Measurements from ENCODE around the gene TEX29.

The TEX29 gene

DNA sequence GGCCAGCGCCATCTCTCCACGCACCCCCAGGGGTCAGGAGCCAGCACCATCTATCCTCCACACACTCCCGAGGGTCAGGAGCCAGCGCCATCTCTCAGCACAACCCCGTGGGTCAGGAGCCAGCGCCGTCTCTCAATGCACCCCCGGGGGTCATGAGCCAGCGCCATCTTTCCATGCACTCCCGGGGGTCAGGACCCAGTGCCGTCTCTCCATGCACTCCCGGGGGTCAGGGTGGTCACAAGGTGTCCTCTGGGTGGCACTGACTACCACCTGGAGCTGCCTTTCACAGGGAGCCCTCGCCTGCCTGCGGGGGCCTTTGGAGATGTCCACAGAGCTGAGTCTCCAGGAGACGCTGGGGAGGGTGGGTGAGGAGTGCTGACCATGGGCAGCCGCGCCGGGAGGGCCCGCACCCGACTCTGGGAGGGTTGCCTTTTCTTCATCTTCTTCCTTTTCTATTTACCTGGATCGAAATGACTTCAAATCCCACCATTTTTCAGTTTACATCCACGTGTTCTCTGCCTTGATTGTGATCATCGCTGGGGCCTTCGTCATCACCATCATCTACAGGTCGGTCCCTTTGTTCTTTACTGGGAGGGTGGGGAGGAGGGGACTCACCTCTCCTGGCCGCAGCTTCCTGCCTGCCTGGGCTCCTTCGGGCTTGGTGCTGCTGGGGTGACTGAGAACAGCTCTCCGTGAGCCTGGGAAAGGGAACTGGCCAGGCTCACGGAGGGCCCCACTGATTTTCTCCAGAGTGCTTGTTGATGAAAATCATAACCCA, 19.1 kb downstream of the TEX29 start:
- no peak for DNase-seq (ENCODE audit: low read depth in 3 of 3)

DNA sequence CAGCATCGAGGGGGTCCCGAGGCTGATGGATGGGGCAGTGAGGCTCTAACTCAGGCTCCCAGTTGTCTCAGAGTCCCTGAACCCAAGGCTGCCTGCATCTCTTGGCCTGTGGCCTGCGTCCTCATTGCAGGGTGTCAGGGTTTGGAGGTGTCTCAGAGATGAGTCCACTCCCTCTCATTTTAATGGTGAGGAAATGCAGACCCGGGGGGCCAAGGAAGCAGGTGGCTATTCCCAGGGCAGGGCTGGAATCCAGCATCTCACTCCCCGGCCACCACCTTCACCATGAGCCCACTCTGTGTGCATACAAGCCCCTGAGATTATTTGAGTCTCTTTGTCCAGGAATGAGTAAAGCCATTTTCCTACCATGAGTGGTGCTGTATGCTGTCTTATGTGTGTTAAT, 21.4 kb downstream of the TEX29 start:
- no peak for DNase-seq (ENCODE audit: low read depth in 3 of 3)

DNA sequence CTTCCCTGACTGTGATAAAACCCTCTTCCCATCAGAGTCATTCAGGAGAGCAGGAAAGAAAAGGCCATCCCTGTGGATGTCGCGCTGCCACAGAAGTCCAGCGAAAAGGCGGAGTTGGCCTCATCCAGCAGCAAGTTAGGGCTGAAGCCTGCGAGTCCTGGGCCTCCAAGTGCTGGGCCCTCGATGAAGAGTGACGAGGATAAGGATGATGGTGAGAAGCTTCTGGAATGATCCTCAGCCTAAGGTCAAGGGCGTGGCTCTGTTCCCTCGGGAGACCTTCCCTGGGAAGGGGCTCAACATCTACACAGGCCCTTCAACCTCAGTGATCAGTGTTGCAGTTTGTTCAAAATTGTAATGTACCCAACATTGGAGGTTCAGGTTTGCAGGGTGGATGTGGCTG, 22.3 kb downstream of the TEX29 start:
- DNase-seq (ENCODE audit: low read depth in 3 of 3) = no peak

DNA sequence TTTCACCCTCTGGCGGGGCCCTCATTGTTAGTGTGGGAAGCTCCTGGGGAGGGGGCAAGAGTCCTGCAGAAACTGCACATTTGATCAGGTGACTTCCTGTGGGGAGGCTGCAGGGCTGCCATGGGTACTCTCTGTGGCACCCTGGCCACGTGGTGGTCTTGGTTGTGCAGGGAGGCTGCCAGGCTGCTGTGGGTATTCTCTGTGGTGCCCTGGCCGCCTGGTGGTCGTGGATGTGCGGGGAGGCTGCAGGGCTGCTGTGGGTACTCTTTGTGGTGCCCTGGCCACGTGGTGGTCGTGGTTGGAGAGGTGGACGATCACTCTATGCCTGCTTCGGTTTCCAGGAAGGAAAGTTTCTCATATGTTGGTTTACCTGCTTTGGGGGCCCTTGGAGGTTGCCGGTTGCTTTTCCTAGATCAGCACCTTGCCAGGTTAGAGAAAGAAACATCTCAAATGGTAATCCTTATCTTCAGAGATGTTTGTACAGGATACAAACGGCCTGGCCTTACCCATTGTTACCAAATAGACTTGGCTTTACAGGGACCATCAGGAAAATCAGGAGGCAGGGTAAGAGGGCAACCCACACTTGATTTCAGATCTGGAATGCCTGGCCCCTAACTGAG, 22.9 kb downstream of the TEX29 start:
- no peak for DNase-seq (ENCODE audit: low read depth in 3 of 3)

DNA sequence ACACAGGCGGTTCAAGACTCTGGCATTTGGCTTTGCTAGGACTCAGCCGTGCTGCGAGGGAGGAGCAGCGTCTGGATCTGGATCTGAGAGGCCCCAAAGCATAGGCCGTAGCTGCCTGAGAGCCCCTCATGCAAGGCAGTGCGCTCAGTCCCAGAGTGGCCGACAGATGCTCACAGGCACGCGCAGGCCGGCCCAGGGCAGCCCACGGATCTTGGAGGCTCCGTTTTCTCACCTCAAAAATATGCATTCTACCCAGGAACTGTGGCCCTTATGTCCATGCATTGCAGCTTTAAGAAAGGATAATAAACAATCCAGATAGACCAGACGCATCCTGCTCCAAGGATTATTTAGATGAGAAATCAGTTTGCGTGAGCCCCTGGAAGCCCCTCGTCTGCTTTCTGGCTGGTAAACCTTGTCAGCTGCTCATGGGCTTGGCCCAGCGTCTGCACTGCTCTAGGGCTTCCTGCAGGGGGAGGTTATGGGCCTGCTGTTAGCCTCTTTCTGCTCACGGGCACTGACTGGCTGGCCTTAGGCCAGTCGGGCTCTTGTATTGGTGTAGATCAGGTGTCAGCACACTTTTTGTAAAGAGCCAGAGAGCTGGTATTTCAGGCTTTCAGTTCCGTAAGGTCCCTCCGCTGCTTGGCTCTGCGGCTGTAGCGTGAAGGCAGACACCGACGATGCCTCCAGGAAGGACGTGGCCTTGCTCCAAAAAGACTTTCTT, 24.2 kb downstream of the TEX29 start:
- DNase-seq (ENCODE audit: low read depth in 3 of 3) = no peak

DNA sequence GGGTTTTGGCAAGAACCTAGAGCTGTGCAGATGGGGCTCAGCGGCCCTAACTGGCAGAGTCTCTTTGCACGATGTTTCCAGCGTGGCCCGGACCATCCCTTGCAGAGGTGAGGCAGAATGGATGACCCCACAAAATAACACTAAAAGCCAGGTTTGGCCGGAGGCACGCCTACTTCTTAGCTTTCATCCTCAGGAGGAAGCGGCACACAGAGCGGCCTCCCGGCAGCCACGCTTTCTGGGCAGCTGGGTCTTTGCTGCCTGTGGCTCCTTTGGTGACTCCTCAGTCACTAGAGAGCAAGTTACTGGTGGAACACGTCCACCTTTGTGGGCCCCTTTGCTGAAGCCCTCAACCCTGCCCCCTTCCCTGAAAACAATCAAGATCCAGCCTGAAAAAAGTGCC, 25.2 kb downstream of the TEX29 start:
- no peak for DNase-seq (ENCODE audit: low read depth in 3 of 3)

DNA sequence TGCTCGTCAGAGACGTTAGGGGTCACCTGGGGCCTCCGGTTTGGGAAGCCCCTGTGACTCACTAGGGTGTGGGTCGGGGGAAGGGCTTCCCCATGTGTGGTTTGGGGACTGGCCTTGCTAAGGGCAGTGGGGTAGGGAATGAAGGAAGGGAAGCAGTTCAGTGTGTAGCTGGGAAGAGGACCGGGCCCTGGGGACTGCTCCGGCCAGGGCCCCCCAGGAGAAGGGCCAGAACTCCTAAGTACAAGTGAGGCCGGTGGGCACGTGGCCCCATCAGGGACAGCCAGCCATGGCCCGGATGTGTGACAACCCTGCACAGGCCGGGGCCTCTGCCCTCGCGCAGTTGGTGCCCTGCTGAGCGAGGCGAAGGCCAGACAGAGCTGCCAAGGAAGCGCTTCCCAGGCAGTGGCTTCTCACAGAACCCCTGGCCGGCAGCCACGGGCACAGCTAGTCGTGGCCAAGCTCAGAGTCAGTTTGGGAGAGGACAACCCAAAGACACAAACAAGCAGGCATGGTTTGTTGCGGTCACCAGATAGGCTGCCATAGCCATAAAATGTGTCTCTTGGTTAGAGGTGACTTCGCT, 25.7 kb downstream of the TEX29 start:
- no peak for DNase-seq (ENCODE audit: low read depth in 3 of 3)

DNA sequence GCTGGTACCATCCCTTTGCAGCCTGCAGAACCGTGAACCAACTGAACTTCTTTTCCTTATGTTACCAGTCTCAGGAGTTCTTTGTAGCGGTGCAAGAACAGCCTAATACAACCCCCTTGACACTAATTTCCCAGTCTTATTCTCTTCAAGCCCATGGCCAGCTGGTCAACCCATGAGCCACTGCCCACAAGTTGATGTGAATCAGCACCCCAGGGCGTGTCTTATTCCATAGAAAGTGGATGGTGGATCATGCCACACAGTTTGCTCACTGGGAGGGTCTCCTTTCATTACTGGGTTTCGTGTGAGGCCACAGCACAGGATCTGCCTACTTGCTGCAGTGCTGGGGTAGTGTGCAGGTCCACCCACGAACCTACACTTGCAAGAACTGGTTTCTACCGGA, 27.0 kb downstream of the TEX29 start:
- no peak for DNase-seq (ENCODE audit: low read depth in 3 of 3)

DNA sequence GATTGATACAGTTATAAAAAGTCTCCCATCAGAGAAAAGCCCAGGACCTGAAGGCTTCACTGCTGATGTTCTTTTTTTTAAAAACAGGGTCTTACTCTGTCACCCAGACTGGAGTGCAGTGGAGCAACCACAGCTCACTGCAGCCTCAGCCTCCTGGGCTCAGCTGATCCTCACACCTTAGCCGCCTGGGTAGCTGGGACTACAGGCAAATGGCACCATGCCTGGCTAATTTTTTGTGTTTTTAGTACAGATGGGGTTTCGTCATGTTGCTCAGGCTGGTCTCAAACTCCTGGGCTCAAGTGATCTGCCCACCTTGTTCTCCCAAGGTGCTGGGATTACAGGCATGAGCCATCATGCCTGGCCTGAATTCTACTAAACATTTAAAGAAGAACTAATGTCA, 33.1 kb downstream of the TEX29 start:
- no peak for DNase-seq (ENCODE audit: low read depth in 3 of 3)

DNA sequence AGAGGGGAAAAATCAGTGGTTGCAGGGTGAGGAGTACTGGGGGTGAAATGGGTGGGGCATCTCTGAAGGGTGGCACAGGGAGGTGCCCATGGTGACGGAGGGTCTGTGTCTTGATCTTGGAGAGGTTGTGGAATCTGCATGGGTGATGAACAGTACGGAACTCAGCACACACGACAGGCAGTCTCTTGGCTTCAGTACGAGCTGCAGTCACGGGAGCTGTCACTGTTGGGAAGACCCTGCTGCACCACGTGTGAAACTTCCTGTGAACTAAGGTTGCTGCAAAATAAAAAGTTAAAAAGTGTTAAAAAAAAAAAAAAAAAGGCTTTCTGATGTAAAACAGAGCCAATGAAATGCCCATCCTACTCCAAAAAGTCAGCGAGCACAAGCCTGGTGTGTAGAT, 34.3 kb downstream of the TEX29 start:
- no peak for DNase-seq (ENCODE audit: low read depth in 3 of 3)

DNA sequence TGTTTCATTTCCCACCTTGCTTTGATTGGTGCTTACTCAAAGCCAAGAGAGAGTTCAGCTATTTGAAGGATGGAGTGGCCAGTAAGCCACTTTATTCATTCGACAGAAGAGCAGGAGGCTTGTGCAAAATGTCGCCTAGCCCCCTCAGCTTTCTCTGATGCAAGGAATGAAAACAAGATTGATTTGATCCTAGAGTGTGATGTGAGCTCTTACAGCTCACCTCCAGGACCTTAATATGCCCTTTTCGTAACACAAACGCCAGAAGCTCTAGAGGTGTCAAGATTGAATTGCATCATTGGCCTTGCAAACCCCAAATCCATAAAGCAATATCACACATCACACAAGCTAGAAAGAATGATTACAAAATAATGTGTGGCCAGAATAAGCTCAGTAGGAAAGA, 36.4 kb downstream of the TEX29 start:
- no peak for DNase-seq (ENCODE audit: low read depth in 3 of 3)

DNA sequence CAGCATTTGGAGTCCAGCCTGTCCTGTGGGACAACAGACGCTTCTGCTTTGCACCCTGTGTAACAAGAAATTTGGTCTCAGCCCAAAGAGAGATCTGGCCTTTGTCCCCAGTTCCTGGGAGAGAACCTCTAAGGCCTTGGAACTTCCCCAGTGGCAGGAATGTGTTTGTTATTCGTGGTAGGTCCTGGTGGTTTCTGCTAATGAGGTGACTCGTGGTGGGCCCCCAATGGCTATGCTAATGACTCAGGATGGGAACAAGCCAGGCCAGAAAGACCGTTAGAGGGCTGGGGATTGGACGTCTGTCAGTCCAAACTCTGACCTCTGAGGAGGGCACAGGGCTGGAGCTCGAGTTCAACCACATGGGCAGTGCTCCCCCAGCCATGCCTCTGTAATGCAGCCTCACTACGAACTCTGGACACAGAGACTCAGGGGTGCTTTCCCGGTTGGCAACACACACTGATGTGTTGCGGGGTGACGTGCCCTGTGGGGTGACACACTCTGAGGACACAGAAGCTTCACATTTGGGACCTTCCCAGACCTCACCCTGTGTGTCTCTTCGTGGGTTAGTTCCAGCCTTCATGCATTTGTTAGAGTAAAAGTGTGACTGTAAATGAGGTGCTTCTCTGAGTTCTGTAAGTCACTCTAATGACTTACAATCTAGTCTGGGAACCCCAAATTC, 38.9 kb downstream of the TEX29 start:
- DNase-seq (ENCODE audit: low read depth in 3 of 3) = no peak

DNA sequence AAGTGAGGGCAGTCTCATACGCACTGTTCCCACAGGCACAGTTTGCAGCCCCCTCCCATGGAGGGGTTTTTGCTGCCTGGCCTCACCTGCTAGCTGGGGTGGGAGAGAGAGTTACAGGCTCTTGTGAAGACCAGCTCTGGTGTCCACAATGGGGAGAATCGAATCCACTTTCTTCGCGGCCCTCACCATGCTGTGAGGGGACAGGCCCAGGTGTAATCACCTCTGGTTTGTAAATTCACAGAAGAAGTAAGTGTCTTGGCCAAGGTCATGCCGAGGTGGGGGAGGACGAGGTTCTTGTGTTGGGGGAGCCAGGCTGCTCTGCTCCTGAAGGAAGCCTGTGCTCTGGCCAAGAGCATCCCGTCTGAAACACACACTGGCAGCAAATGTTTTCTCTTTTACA, 39.5 kb downstream of the TEX29 start:
- no peak for DNase-seq (ENCODE audit: low read depth in 3 of 3)

DNA sequence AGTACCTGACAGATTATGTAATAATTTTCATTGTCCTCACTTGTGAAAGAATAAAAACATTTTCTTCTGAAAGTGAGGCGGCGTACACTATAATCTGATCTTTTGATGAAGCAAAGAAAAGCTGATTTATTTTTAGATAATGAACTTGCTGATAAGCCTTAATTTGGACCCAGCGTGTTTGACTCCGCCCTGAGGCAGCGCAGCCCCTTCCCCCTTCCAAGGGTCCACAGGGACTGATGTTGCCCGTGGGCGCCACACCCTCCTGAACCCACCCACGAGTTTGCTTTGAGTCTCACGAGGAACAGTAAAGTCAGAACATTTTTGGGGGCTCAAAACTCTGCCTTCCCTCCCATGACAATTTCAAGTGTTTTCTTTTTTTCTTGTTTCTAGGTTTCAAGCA, 40.0 kb downstream of the TEX29 start:
- no peak for DNase-seq (ENCODE audit: low read depth in 3 of 3)

DNA sequence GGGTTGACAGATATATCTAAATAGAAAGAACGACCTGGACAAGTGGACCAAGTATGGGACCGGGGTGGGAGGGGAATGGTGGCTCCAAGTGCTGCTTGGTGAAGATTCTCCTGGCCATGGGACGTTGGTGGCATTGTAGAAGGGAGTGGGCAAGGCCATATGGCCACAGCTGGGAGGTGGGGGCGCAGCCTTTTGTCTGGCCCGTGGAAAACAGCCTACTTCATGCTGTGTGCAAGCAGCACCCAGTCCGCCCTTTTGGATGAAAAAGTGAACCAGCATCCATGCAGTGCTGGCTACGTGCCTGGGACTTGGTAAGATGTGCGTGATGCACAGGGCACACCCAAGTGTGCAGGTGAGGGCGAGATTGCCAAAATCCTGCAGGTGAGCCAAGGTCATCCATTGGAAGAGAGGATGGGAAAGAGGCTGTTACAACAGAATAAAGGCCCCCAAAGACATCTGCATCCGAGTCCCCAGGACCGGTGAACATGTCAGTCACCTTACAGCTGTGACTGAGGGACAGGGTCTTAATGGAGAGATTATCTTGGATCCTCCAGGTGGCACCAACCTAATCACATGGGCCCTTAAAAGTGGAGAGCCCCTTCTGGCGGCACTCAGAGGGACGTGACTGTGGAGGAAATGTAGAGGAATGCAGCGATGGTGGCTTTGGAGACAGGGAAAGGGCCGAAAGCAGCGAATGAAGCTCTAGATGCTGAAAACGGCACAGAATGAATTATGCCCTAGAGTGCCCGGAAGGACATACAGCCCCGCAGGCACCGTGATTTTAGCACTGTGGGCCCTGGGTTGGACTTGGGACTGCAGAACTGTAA, 40.8 kb downstream of the TEX29 start:
- DNase-seq (ENCODE audit: low read depth in 3 of 3) = no peak

DNA sequence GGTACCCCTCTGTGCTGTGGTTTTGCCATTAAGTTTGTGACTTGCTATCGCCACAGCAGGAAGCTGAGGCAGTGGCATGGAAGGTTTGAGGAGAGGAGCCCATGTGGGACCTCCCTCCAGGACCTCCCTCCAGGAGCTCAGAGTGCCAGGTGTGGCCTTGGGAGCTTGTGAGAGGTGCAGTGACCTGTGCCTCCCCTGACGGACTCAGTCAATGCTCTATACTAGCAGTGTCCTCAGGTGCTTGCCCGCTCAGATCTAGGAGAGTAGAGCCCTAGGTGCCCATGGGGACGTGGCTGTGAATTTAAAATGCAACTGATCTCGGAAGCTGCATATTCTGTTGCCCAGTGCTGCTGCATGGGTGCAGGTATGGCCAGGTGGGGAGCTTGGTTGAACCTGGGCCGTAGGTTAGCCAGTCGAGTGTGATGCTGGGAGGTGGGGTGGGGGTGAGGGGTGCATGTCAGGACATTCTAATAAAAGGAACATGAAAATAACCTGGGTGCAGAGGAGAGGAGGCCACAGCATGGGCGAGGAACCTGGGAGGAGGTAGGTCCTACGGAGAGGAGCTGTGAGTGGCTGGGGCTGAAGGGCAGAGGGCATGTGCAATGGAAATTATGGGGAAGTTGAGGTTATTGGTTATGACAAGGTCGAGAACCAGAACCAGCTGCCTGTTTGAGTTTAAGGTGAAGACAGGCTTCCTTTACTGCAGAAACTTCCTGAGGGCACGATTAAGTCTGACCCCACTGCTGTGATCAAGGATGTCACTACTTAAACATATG, 41.6 kb downstream of the TEX29 start:
- no peak for DNase-seq (ENCODE audit: low read depth in 3 of 3)

DNA sequence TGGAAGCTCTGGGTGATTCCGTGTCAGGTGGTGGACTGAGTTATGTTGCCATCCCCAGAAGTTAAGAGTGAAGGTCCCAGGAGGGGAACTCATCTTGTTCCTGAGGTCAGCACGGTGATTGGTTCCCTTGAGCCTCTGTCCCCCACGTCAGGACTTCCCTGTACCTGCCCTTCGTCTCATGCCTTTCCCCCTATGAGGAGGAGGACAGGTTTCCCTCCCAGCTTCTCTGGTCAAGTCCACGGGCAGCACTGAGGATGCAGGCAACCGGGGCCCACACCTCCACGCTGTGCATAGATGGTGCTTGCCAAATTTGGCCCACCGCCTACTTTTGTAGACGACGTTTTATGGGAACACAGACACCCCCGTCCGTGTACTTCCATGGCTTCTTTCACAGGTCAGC, 42.7 kb downstream of the TEX29 start:
- no peak for DNase-seq (ENCODE audit: low read depth in 3 of 3)

DNA sequence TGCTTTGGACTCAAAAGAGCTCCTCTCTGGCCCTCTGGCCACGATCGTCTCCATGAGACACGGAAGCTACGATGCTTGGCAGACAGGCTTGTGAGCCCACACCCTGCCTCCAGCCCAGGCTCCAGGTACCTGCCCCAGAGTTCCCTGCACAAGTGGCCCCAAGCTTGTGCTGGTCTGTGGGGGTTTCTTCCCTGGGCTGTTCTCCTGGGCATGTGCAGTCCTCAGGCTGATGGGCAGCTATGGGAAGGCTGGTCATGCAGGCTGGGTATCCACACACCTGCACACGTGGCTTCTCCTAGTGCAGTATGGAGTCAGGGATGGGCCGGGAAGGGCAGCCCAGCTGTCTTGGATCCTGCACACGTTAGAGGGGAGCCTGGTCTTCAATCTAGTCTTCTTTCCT, 43.1 kb downstream of the TEX29 start:
- DNase-seq (ENCODE audit: low read depth in 3 of 3) = no peak

DNA sequence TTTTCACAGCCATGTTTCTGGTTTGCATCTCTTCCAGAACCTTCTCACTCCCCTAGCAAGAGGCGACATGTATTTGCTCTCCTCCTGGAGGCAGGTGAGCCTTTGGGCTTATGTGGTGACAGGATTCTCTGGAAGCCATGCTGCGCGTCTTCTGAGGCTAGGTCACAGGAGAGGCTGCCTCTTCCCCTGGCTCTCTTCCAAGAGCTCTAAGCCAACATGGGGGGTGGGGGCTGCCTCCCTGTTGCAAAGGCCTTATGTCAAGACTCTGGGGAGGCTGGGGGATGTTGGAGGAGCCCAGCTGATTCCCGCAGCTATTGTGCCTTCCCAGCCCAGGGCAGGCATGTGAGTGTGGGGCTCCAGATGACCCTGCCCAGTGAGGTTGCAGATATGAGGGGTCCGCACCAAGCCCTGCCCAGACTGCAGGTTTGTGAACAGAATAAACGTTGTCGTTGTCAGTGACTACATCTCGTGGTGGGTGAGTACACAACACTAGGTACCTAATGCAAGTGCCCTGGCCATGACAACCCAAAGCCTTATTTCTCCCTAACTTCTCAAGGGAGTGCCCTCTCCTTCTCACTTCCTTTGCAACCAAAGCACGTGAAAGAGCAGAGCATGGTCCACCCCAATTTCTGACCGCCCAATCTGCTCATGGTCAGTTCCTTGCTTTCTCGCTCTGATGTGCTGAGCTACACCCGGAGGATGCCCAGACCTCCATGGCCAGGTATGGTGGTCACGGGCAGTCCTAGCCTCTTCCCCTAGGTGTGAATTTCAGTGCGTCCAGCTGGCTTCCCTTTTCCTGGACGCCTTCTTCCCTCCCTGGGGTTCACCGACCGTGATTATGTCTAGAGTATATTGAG, 44.9 kb downstream of the TEX29 start:
- DNase-seq (ENCODE audit: low read depth in 3 of 3) = no peak

DNA sequence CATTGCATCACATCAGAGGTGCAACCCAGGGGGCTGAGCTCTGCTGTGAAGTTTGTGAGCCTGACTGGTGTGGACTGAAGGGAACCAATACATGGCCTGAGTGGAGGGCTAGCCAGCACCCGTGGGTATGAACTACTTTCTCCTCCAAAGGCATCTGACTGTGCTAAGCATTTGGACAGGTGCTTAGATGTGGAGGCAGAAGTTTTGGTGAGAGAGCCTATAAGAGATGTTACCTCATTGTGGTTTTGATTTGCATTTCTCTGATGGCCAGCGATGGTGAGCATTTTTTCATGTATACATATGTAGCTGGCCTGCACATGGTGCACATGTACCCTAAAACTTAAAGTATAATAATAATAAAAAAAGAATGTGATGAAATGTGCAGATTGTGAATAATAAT, 46.9 kb downstream of the TEX29 start:
- DNase-seq (ENCODE audit: low read depth in 3 of 3) = no peak

Measured in stimulated activated CD4-positive, alpha-beta T cell treated with anti-CD3 and anti-CD28 coated beads, TNF-alpha, amount 100 ng/mL, for 4 hours (primary cell).